ENCODE measurements around the gene SCN9A. TPM values are rescaled to one million over a fixed set of nuclear protein-coding genes. Genes with fewer than 3 reads are reported as not detected.

SCN9A gene
- total RNA-seq, 2 experiments from 2014 or later: not detected

GRCh38 chr2:166376488-166376828, 714 bp upstream of the SCN9A start:
- H3K4me3 ChIP-seq (ENCODE audit: low read depth, low read length, poor library complexity, severe bottlenecking): no peak overlapping the region
- no peak overlapping the region for H3K4me2 ChIP-seq (ENCODE audit: low read length)
- H3K9me3 ChIP-seq (ENCODE audit: low read length): no peaks in the 10 kb centered on the region

GRCh38 chr2:166375195-166375735, 479 bp downstream of the SCN9A start:
- no peak overlapping the region for H3K4me3 ChIP-seq (ENCODE audit: low read depth, low read length, poor library complexity, severe bottlenecking)
- no peaks in the 10 kb centered on the region for H3K4me1 ChIP-seq (ENCODE audit: insufficient read depth, low read length, poor library complexity, severe bottlenecking)
- H3K9me2 ChIP-seq (ENCODE audit: insufficient read depth, low read length): no peaks in the 10 kb centered on the region
- DNase-seq (ENCODE audit: low spot score): no peak
- no peaks in the 10 kb centered on the region for H3K79me2 ChIP-seq (ENCODE audit: insufficient read depth, low read depth, low read length)
- no peaks in the 10 kb centered on the region for H3K9me3 ChIP-seq (ENCODE audit: low read length)
- no peaks in the 10 kb centered on the region for H4K20me1 ChIP-seq (ENCODE audit: insufficient read depth, low read length)
- ChIA-PET CTCF (ENCODE audit: unreplicated experiment) (no interaction called here), POLR2A (no interaction called here)
- no peak overlapping the region for H3K4me2 ChIP-seq (ENCODE audit: low read length)
- intact Hi-C loops (cut with micrococcal nuclease; ENCODE audit: unreplicated experiment): no loop called here
- H3K27ac ChIP-seq (ENCODE audit: low read depth, low read length, poor library complexity, severe bottlenecking): no peak overlapping the region
- TF ChIP-seq EZH2phosphoT487 (IDR thresholded peaks at IDR 0.05; ENCODE audit: borderline replicate concordance, low read depth, low read length) (no peak), CTCF (conservative IDR thresholded peaks at IDR 0.05; ENCODE audit: low read length) (no peak)
- BruUV-seq (replicated peaks): no TSS peak
- H2AFZ ChIP-seq (ENCODE audit: low read length): no peak overlapping the region
- H3K36me3 ChIP-seq (ENCODE audit: insufficient read depth, low read length): no peaks in the 10 kb centered on the region

More at GRCh38 chr2:166376488-166376828, 714 bp upstream of the SCN9A start:
- intact Hi-C loops (cut with micrococcal nuclease; ENCODE audit: unreplicated experiment): no loop called here
- no peaks in the 10 kb centered on the region for H3K79me2 ChIP-seq (ENCODE audit: insufficient read depth, low read depth, low read length)
- H3K9me2 ChIP-seq (ENCODE audit: insufficient read depth, low read length): no peaks in the 10 kb centered on the region
- TF ChIP-seq CTCF (conservative IDR thresholded peaks at IDR 0.05; ENCODE audit: low read length): no peak
- no peak for TF ChIP-seq EZH2phosphoT487 (IDR thresholded peaks at IDR 0.05; ENCODE audit: borderline replicate concordance, low read depth, low read length)
- BruUV-seq (replicated peaks): no TSS peak
- no peaks in the 10 kb centered on the region for H3K36me3 ChIP-seq (ENCODE audit: insufficient read depth, low read length)
- H3K27ac ChIP-seq (ENCODE audit: low read depth, low read length, poor library complexity, severe bottlenecking): no peak overlapping the region
- no peaks in the 10 kb centered on the region for H4K20me1 ChIP-seq (ENCODE audit: insufficient read depth, low read length)
- DNase-seq (ENCODE audit: low spot score): no peak
- H2AFZ ChIP-seq (ENCODE audit: low read length): no peak overlapping the region
- POLR2A ChIA-PET: no interaction called here
- H3K4me1 ChIP-seq (ENCODE audit: insufficient read depth, low read length, poor library complexity, severe bottlenecking): no peaks in the 10 kb centered on the region
- CTCF ChIA-PET (ENCODE audit: unreplicated experiment): no interaction called here

GRCh38 chr2:166373951-166374350, 1.8 kb downstream of the SCN9A start:
- CTCF ChIA-PET (ENCODE audit: unreplicated experiment): no interaction called here
- H3K36me3 ChIP-seq (ENCODE audit: insufficient read depth, low read length): no peaks in the 10 kb centered on the region
- no peak for TF ChIP-seq CTCF (conservative IDR thresholded peaks at IDR 0.05; ENCODE audit: low read length)
- H3K4me1 ChIP-seq (ENCODE audit: insufficient read depth, low read length, poor library complexity, severe bottlenecking): no peaks in the 10 kb centered on the region
- POLR2A ChIA-PET: interaction anchor here (0.7 kb wide), 1 partner anchor 310 kb away, joined by 3 read pairs; no protein-coding TSS in a partner anchor
- H2AFZ ChIP-seq (ENCODE audit: low read length): no peak overlapping the region
- BruUV-seq (replicated peaks): no TSS peak
- DNase-seq (ENCODE audit: low spot score): no peak
- H3K4me2 ChIP-seq (ENCODE audit: low read length): no peak overlapping the region
- H4K20me1 ChIP-seq (ENCODE audit: insufficient read depth, low read length): no peaks in the 10 kb centered on the region
- intact Hi-C loops (cut with micrococcal nuclease; ENCODE audit: unreplicated experiment): no loop called here
- H3K27ac ChIP-seq (ENCODE audit: low read depth, low read length, poor library complexity, severe bottlenecking): no peak overlapping the region
- H3K9me2 ChIP-seq (ENCODE audit: insufficient read depth, low read length): no peaks in the 10 kb centered on the region
- no peaks in the 10 kb centered on the region for H3K9me3 ChIP-seq (ENCODE audit: low read length)
- H3K4me3 ChIP-seq (ENCODE audit: low read depth, low read length, poor library complexity, severe bottlenecking): no peak overlapping the region
- no peaks in the 10 kb centered on the region for H3K79me2 ChIP-seq (ENCODE audit: insufficient read depth, low read depth, low read length)

Measured in OCI-LY7 (cell line).